ENCODE measurements around the gene DHX15. TPM values are rescaled to one million over a fixed set of nuclear protein-coding genes. Genes with fewer than 3 reads are reported as not detected.

DHX15 gene
- polyA plus RNA-seq, 1 donor from 2014 or later = 43.5 TPM

GRCh38 chr4:24569662-24570061 is 14.7 kb downstream of the DHX15 start:
- Mint-ChIP-seq H3K27me3 (no peaks in the 10 kb centered on the region), H3K27ac (peak overlapping the region in 1 of 3 donors; percentile 12), H3K9me3 (no peaks in the 10 kb centered on the region), H3K4me3 (peak overlapping the region in 1 of 4 donors; percentile 65), H3K36me3 (peaks cover 15% of the 10 kb centered on the region), H3K4me1 (peaks cover 33 to 54% (median 42%) of the 10 kb centered on the region in 3 donors)

DNA sequence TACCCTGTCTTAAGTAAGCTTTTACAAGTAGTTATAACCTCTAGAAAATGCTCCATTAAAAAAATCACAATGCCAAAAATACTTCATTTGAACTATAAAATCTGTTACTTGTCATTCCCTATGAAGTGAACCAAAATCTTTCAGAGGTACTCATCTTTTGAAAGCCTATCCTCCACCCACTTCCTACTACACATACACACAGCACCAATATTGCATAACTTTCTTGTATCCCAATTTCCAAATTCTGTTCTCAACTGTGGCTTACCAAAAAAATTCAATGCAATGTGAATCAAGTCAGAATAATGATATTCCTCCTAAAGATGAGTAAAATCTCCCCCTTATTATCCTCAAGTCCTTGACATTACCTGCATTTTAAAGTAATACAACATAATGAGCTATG is 15.9 kb downstream of the DHX15 start:
- Mint-ChIP-seq H3K27ac (peak overlapping the region in 1 of 3 donors; percentile 13), H3K36me3 (peaks cover 11% of the 10 kb centered on the region), H3K9me3 (no peaks in the 10 kb centered on the region), H3K27me3 (no peaks in the 10 kb centered on the region), H3K4me3 (no peak overlapping the region), H3K4me1 (peaks cover 34 to 54% (median 46%) of the 10 kb centered on the region in 3 donors)

GRCh38 chr4:24565054-24565453 is 19.3 kb downstream of the DHX15 start:
- Mint-ChIP-seq H3K36me3 (peaks cover 16% of the 10 kb centered on the region), H3K4me1 (peaks cover 35 to 45% (median 36%) of the 10 kb centered on the region in 3 donors), H3K4me3 (peak overlapping the region in 1 of 4 donors; percentile 47), H3K27me3 (no peaks in the 10 kb centered on the region), H3K27ac (no peak overlapping the region), H3K9me3 (peaks cover 0 to 3% (median 0%) of the 10 kb centered on the region in 3 donors)

GRCh38 chr4:24564488-24564887 is 19.9 kb downstream of the DHX15 start:
- H3K36me3 Mint-ChIP-seq = peaks cover 13% of the 10 kb centered on the region
- H3K9me3 Mint-ChIP-seq = peaks cover 0 to 3% (median 0%) of the 10 kb centered on the region in 3 donors
- peak overlapping the region in 1 of 3 donors; percentile 23 for H3K27ac Mint-ChIP-seq
- peaks cover 34 to 45% (median 39%) of the 10 kb centered on the region in 3 donors for H3K4me1 Mint-ChIP-seq
- no peak overlapping the region for H3K4me3 Mint-ChIP-seq
- no peaks in the 10 kb centered on the region for H3K27me3 Mint-ChIP-seq

- no peak overlapping the region for H3K4me3 Mint-ChIP-seq
- peaks cover 52 to 59% (median 55%) of the 10 kb centered on the region in 3 donors for H3K4me1 Mint-ChIP-seq
- no peak overlapping the region for H3K27ac Mint-ChIP-seq
- no peaks in the 10 kb centered on the region for H3K27me3 Mint-ChIP-seq
- peaks cover 12% of the 10 kb centered on the region for H3K36me3 Mint-ChIP-seq
- peaks cover 0 to 3% (median 0%) of the 10 kb centered on the region in 3 donors for H3K9me3 Mint-ChIP-seq
Observed at GRCh38 chr4:24561438-24562139, 22.8 kb downstream of the DHX15 start.

DNA sequence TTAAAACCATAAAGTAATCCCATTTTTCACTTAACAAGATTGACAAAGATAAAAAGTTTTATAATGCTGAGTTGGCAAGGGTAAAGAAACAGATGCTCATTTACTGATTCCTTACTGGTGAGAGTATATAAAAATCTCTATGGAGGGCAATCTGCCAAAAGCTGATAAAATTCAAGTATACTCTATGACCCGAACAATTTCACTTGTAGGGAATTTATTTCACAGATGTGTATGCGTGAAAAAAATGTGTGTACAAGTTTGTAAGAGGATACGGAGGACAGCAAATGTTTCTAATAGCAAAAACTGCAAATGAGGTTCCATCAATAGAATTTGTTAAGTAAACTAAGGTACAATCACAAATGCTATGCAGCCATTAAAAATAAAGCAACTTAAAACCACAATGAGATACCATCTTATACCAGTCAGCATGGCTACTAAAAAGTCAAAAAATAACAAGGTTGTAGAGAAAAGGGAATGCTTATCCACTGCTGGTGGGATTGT is 23.4 kb downstream of the DHX15 start:
- peaks cover 0 to 3% (median 0%) of the 10 kb centered on the region in 3 donors for H3K9me3 Mint-ChIP-seq
- peaks cover 54 to 62% (median 61%) of the 10 kb centered on the region in 3 donors for H3K4me1 Mint-ChIP-seq
- peak overlapping the region in 1 of 4 donors; percentile 37 for H3K4me3 Mint-ChIP-seq
- H3K27ac Mint-ChIP-seq = peak overlapping the region in 1 of 3 donors; percentile 46
- H3K36me3 Mint-ChIP-seq = peaks cover 12% of the 10 kb centered on the region
- no peaks in the 10 kb centered on the region for H3K27me3 Mint-ChIP-seq

DNA sequence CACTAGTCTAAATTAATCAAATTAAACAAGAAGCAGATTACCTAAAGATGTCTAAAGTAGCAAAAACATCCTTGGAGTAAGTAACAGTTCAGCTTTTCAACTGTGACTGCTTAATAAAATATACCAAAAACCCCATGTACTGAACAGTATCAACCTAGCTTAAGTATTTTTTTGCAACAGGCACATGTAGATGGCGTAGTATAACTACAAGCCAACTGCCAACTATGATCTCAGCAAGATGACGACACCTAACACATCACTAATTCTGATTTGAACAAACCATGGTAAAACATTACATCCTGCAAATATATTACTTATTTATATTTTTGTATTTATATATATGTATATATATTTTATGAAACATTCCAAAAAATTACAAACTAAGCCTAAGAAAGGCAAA is 24.5 kb downstream of the DHX15 start:
- H3K9me3 Mint-ChIP-seq = peaks cover 0 to 3% (median 0%) of the 10 kb centered on the region in 3 donors
- H3K27me3 Mint-ChIP-seq = no peaks in the 10 kb centered on the region
- peaks cover 52 to 58% (median 57%) of the 10 kb centered on the region in 3 donors for H3K4me1 Mint-ChIP-seq
- peaks cover 12% of the 10 kb centered on the region for H3K36me3 Mint-ChIP-seq
- no peak overlapping the region for H3K27ac Mint-ChIP-seq
- no peak overlapping the region for H3K4me3 Mint-ChIP-seq

- Mint-ChIP-seq H3K4me1 (peaks cover 50 to 58% (median 52%) of the 10 kb centered on the region in 3 donors), H3K27ac (no peak overlapping the region), H3K27me3 (no peaks in the 10 kb centered on the region), H3K4me3 (peak overlapping the region in 2 of 4 donors; percentile 30 to 58), H3K36me3 (peaks cover 12% of the 10 kb centered on the region), H3K9me3 (peaks cover 0 to 3% (median 0%) of the 10 kb centered on the region in 3 donors)
Observed at GRCh38 chr4:24559032-24559821, 25.1 kb downstream of the DHX15 start.

- no peaks in the 10 kb centered on the region for H3K27me3 Mint-ChIP-seq
- peaks cover 9% of the 10 kb centered on the region for H3K36me3 Mint-ChIP-seq
- peaks cover 0 to 3% (median 0%) of the 10 kb centered on the region in 3 donors for H3K9me3 Mint-ChIP-seq
- peak overlapping the region; percentile 0 to 71 (median 28) for H3K27ac Mint-ChIP-seq
- peak overlapping the region in 2 of 4 donors; percentile 14 to 93 for H3K4me3 Mint-ChIP-seq
- H3K4me1 Mint-ChIP-seq = peaks cover 46 to 52% (median 48%) of the 10 kb centered on the region in 3 donors
Observed at GRCh38 chr4:24557026-24558025, 27.0 kb downstream of the DHX15 start.

GRCh38 chr4:24551492-24552289 is 32.7 kb downstream of the DHX15 start:
- Mint-ChIP-seq H3K4me1 (peaks cover 13 to 30% (median 22%) of the 10 kb centered on the region in 3 donors), H3K9me3 (no peaks in the 10 kb centered on the region), H3K27me3 (no peaks in the 10 kb centered on the region), H3K27ac (no peak overlapping the region), H3K4me3 (no peak overlapping the region), H3K36me3 (no peaks in the 10 kb centered on the region)

GRCh38 chr4:24550441-24551175 is 33.7 kb downstream of the DHX15 start:
- Mint-ChIP-seq H3K36me3 (peaks cover 3% of the 10 kb centered on the region), H3K27ac (no peak overlapping the region), H3K9me3 (no peaks in the 10 kb centered on the region), H3K27me3 (no peaks in the 10 kb centered on the region), H3K4me1 (peaks cover 8 to 22% (median 17%) of the 10 kb centered on the region in 3 donors), H3K4me3 (no peak overlapping the region)

GRCh38 chr4:24547979-24548378 is 36.4 kb downstream of the DHX15 start:
- H3K27ac Mint-ChIP-seq = no peak overlapping the region
- H3K9me3 Mint-ChIP-seq = no peaks in the 10 kb centered on the region
- H3K27me3 Mint-ChIP-seq = no peaks in the 10 kb centered on the region
- peaks cover 11 to 25% (median 24%) of the 10 kb centered on the region in 3 donors for H3K4me1 Mint-ChIP-seq
- peak overlapping the region in 1 of 4 donors; percentile 60 for H3K4me3 Mint-ChIP-seq
- peaks cover 3% of the 10 kb centered on the region for H3K36me3 Mint-ChIP-seq
